ENCODE results near the gene MAGEB17. TPM values are rescaled to one million over a fixed set of nuclear protein-coding genes. Genes with fewer than 3 reads are reported as not detected.
"Not testable (repeated sequence)": the region's sequence is repeated elsewhere in the genome, so short reads cannot be mapped to it uniquely, and the experiment has no call there.

Gene MAGEB17
- total and polyA plus RNA-seq, 7 donors, result 0.04 to 0.66 (median 0.60) TPM; not detected in 4

DNA sequence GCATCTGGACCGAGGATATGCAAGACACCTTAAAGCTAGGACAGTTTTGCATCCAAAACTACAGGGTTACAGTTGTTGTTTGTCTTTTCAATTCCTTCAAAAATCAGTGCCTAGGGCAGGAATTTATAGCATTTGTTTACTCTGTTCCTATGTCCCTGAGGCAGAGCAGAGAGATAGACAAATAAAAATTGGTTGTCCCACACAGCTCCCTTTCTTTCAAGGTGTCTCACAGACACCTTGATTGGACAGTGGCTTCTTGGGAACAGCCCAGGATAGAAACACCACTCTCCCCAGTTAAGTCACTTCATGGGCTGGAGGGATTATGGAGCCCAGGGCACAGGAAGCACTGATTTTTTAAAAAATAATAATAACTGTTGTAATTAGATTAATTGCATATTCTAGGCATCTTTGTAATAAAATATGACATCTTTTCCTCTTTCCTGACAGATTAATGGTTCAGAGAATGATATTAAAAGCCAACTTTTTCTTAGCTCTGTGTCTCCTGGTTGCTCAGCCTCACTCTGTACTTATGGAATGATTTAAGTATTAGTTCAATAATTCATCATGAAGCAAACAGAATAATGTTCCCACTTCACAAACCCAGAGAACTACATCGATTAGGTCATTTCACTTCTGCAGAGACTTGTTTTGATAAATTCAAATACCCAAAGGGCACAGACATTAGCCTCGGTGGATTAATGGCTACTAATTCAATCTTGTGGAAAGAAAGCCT is 8.2 kb downstream of the MAGEB17 start:
- no peaks in the 10 kb centered on the region for H3K27me3 ChIP-seq
- no peaks in the 10 kb centered on the region for H3K9me3 ChIP-seq
- WGBS, 2 donors, result 60 to 85% methylated on average over 3 of the region's 3 CpGs
- H3K36me3 ChIP-seq, result no peaks in the 10 kb centered on the region
- H3K4me1 ChIP-seq, result no peaks in the 10 kb centered on the region
- intact Hi-C loops (cut with DNase I), result no loop called here
- H3K27ac ChIP-seq, result no peak overlapping the region
- no peak overlapping the region for H3K4me3 ChIP-seq
- TF ChIP-seq EP300 (IDR thresholded peaks at IDR 0.05) (no peak), POLR2A (IDR thresholded peaks at IDR 0.05) (no peak), POLR2AphosphoS5 (IDR thresholded peaks at IDR 0.05) (no peak)
- TF ChIP-seq, protein P1, sequence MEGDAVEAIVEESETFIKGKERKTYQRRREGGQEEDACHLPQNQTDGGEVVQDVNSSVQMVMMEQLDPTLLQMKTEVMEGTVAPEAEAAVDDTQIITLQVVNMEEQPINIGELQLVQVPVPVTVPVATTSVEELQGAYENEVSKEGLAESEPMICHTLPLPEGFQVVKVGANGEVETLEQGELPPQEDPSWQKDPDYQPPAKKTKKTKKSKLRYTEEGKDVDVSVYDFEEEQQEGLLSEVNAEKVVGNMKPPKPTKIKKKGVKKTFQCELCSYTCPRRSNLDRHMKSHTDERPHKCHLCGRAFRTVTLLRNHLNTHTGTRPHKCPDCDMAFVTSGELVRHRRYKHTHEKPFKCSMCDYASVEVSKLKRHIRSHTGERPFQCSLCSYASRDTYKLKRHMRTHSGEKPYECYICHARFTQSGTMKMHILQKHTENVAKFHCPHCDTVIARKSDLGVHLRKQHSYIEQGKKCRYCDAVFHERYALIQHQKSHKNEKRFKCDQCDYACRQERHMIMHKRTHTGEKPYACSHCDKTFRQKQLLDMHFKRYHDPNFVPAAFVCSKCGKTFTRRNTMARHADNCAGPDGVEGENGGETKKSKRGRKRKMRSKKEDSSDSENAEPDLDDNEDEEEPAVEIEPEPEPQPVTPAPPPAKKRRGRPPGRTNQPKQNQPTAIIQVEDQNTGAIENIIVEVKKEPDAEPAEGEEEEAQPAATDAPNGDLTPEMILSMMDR (IDR thresholded peaks at IDR 0.05), result no peak
- DNase-seq, result no peak

DNA sequence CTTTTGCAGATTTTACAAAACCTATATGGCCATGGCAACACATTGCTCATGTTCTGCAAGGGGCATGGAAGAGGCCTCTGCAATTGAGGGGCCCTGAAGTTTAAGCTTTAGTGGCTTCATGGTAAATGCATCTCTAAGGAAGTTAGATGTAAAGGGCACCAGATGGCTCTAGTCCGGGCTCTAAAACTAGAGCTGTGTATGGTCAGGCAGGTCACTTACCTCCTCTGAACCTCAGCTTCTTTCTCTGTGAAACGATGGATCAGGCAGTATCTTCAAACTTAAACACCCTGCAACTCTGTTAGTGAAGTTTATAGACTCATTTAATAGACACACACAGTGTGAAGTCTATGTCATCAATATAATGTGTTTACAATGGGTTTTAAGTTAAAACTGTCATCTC is 10.0 kb downstream of the MAGEB17 start:
- Histone ChIP-seq H3K9me3 (no peaks in the 10 kb centered on the region), H3K4me1 (no peaks in the 10 kb centered on the region), H3K27ac (no peak overlapping the region), H3K36me3 (no peaks in the 10 kb centered on the region), H3K27me3 (no peaks in the 10 kb centered on the region), H3K4me3 (no peak overlapping the region)
- intact Hi-C loops (cut with DNase I), result no loop called here
- TF ChIP-seq POLR2AphosphoS5 (IDR thresholded peaks at IDR 0.05) (no peak), EP300 (IDR thresholded peaks at IDR 0.05) (no peak), POLR2A (IDR thresholded peaks at IDR 0.05) (no peak)
- TF ChIP-seq, protein P1 (IDR thresholded peaks at IDR 0.05), result no peak
- no peak for DNase-seq
- WGBS, 2 donors, result 35 to 43% methylated on average over 2 of the region's 2 CpGs

DNA sequence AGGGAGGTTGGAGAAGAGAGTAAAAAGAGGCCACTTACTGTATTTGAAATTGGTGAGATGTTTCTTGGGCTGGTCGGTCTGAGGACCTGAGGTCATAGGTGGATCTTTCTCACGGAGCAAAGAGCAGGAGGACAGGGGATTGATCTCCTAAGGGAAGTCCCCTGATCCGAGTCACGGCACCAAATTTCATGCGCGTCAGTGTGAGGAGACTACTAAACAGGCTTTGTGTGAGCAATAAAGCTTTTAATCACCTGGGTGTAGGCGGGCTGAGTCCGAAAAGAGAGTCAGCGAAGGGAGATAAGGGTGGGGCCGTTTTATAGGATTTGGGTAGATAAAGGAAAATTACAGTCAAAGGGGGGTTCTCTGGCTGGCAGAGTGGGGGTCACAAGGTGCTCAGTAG is 16.6 kb downstream of the MAGEB17 start:
- DNase-seq; H3K9me3 ChIP-seq; H3K36me3 ChIP-seq; H3K27me3 ChIP-seq; H3K4me1 ChIP-seq; intact Hi-C loops (cut with DNase I); H3K4me3 ChIP-seq; H3K27ac ChIP-seq: not testable (repeated sequence)
- 14 to 63% methylated on average over 9 to 10 of the region's 10 CpGs for WGBS, 2 donors

DNA sequence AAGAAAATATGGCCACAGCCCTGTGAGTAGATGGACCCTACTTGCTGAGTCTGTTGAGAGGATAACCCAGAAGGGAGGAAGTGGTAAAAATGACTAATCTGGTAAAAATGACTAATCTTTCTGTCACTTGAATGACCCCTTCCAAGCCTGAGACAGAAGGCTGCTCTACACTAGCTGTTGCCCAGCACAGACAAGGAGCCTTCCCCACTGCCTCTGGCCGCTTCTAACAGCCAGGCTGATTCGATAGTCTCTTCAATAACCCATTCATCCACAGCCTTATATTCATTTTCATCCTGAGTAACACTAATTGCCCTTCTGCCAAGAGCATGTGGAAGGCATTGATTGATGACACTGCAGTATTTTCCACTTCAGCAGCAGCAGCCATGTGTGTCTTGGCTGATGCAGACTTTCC is 18.4 kb downstream of the MAGEB17 start:
- intact Hi-C loops (cut with DNase I), result no loop called here
- TF ChIP-seq EP300 (IDR thresholded peaks at IDR 0.05), result no peak
- no peak for TF ChIP-seq POLR2A (IDR thresholded peaks at IDR 0.05)
- no peak for TF ChIP-seq POLR2AphosphoS5 (IDR thresholded peaks at IDR 0.05)
- TF ChIP-seq, protein P1 (IDR thresholded peaks at IDR 0.05), result no peak
- Histone ChIP-seq H3K4me1 (no peaks in the 10 kb centered on the region), H3K36me3 (no peaks in the 10 kb centered on the region), H3K9me3 (no peaks in the 10 kb centered on the region), H3K27ac (no peak overlapping the region), H3K27me3 (no peaks in the 10 kb centered on the region), H3K4me3 (no peak overlapping the region)
- WGBS, 2 donors, result 80 to 83% methylated on average over 2 of the region's 2 CpGs
- no peak for DNase-seq

DNA sequence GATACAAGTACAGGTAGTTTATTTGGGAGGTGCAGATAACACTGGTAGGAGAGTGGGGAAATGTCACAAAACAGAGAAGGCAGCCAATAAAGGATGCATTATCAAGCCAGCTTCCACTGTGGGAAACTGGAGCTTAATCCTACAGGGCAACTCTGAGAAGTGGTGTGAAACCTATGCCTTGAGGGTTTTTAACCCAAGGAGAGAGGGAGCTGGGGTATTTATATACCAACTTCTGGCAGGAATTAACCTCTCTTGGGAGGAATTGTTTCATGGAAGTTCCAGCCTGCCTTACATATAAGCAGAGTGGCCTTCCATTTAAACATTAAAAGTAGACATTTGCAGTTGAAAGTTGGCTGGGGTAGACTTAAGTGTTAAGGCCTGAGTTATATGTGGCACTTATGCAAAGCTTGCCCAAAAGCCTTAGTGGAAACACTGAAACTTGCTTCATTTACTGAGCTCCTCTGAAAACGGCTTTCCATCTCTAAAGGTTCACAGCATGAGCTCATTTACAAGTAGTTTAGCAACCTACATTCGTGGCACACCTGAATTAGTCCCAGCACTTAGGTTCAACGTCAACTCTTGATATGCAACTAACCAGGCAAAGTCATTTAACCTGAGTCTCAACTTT is 19.2 kb downstream of the MAGEB17 start:
- Histone ChIP-seq H3K4me1 (no peaks in the 10 kb centered on the region), H3K4me3 (no peak overlapping the region), H3K27ac (no peak overlapping the region), H3K9me3 (no peaks in the 10 kb centered on the region), H3K27me3 (no peaks in the 10 kb centered on the region), H3K36me3 (no peaks in the 10 kb centered on the region)
- no peak for DNase-seq
- TF ChIP-seq POLR2AphosphoS5 (IDR thresholded peaks at IDR 0.05) (no peak), POLR2A (IDR thresholded peaks at IDR 0.05) (no peak), EP300 (IDR thresholded peaks at IDR 0.05) (no peak)
- TF ChIP-seq, protein P1 (IDR thresholded peaks at IDR 0.05), result no peak
- 61 to 76% methylated on average over 3 of the region's 3 CpGs for WGBS, 2 donors
- intact Hi-C loops (cut with DNase I), result no loop called here

Data from sigmoid colon (tissue), 7 donors.